GM21390 (cell line): ENCODE data around the gene CLINT1.
"Not testable (repeated sequence)": the region's sequence is repeated elsewhere in the genome, so short reads cannot be mapped to it uniquely, and the experiment has no call there.

Source experiments
- ATAC-seq: cut with Tn5 transposase; IDR thresholded peaks from one replicate; pipeline ENCODE4 v1.9.1; 2021; ENCODE audit not compliant: unreplicated experiment

CLINT1 gene

DNA sequence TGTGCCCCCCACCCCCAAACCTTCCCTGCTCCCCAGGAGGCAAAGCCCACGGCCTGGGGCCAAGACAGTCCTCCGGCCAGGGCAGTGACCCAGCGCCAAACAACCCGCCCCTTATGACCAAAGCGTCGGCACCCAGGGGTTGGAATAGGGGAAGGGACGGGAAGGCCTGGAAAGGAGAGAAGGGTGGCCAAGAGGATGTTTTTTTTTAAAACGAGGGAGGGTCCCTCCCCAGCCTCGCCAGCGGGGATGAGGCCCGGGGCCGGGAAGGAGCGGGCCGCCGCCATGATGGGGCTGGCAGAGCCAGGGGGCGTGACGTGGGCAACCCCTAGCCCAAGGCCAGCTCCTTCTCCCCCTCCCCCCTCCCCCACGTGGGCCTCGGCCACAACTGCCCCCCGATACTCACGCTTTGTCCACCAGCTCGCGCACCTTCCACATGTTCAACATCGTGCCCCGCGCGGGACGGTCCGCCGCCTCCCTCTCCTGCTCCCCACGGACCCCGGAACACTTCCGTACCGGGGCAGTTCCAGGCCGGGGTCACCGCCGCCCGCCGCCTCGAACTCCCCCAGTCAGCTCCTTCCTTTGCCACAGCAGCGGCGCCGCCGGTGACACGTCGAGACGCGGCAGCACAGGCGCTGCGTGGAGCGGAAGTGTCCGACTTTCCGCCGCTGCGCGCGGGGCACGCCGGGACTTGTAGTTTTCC, at the start of gene CLINT1:
CLINT1 (minus strand) TSS at position 619 of the 700 bp plus-strand sequence; CDS start at position 444, 175 bp downstream.
- ATAC-seq = peak; percentile 42

DNA sequence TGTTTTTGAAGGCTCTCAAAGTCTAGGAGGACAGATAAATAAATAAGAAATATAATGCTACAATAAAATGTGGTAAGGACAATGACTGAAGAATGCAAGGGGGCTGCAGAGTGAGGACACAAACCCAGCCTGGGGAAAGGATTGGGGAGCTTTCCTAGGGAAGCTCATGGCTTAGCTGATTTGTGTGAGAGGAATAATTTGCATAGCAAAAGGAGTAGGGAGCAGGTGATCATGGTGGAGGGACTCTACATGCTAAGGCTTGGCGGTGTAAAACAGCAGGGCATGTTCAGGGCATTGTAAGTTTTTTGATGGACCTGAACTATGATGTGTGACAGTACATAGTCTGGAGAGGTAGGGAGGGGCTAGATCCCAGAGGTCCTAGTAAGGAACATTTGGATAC, 49.5 kb upstream of the CLINT1 start:
- ATAC-seq = no peak

DNA sequence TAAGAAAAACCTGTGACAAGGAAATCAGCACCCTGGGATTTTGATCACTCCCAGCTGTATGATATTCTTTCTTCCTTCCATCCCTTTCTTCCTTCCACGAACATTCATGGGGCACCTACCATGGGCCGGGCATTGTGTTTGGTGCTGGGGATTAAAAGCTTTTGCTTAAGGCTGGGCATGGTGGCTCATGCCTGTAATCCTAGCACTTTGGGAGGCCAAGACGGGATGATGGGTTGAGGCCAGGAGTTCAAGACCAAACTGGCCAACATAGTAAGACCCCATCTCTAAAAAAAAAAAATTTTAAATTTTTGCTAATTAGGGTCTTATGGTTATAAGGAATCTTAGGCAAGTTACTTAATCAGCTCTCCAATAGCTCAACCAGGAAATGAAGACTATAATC, 48.5 kb upstream of the CLINT1 start:
- no peak for ATAC-seq

DNA sequence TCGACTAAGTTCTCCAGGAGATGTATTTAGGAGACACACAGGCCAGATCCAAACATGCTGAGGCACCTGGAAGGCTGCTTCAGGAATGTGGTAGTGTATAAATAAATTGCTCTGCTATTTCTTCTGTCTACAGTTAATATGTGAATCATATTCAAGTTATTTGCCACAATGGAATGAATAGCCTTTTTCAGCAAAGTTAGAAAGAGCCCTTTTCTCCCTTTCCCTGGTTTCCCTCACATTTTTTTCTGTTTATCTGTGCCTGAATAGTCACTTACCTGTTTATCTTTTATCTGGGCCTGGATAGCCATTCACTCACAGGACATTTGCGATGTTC, 44.1 kb upstream of the CLINT1 start:
- no peak for ATAC-seq

DNA sequence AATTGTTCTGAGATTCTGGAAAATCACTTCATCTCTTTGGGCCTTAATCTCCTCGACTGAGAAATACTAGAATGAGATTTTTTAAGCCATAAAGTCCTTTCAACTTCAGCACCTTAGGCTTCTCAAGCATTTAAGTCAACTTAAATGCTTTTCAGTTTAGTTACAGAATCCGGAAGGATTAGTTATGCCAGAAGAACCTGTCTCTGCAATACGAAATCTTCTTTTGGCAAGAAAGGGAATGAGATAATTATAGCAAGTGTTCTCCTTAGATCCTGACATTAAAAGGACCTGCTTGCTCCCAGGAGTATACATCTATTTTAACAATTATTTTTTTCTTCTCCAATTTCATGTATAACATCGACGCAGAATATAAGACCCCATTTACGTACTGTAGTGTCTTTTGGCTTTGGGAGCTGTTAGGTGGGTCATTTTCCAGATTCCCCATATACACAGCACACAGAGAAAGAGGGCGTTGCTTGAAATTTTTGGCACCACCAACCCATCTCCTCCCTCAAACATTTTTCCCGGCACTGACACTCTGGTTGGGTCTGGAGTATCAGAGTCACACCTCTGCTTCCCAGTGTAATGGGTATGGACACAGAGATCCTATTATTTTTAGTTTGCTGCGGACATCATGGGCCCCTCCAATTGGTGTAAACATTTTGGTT, 43.6 kb upstream of the CLINT1 start:
- ATAC-seq = no peak

DNA sequence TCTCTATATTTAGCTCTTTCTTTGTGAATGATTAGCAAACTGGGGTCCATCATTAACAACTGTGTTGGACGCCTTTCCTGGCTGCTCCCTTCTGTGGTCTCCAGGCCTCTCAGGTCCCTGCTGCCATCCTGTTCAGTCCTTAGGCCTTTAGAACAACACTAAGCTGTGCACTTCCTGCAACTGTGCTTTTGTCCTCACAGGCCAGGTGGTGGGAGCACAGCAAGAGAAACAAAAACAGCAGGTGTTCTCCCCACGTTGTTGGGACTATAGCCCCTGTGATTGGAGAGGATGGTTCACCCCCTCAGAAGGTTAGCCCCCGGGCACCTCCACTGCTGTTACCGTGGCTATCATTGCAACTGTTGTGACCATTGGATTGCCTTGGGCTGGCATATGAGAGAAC, 41.7 kb upstream of the CLINT1 start:
- no peak for ATAC-seq

DNA sequence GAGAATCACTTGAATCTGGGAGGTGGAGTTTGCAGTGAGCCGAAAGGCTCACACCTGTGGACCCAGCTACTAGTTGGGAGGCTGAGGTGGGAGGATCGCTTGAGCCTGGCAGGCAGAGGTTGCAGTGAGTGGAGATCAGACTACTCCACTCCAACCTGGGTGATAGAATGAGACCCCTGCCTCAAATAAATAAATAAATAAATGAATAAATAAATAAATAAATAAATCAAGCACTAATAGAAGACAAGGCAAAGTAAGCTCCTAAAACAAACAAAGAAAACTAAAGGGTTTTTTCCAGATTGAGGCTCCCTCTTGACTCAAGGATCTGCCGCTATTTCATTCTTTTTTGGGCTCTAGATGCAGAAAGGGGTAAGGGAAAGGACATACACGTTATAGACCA, 34.7 kb upstream of the CLINT1 start:
- no peak for ATAC-seq

DNA sequence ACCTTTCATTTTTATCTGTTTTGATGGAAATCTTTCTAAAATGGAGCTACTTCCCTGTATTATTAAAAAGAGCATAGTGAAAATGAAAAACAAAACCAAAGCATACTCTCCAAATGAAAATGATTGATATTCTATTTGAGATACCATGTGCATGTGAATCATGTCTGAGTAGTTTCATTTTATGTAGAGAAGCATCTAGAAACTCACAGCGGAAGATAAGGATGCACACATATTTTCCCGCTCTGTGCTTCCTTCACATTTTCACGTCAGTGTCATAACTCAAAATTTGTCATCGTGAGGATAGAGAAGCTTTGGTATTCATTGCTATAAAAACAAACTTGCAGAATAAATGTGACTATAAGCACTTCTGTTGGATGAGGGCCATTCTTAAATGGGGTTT, 34.0 kb upstream of the CLINT1 start:
- ATAC-seq = no peak

DNA sequence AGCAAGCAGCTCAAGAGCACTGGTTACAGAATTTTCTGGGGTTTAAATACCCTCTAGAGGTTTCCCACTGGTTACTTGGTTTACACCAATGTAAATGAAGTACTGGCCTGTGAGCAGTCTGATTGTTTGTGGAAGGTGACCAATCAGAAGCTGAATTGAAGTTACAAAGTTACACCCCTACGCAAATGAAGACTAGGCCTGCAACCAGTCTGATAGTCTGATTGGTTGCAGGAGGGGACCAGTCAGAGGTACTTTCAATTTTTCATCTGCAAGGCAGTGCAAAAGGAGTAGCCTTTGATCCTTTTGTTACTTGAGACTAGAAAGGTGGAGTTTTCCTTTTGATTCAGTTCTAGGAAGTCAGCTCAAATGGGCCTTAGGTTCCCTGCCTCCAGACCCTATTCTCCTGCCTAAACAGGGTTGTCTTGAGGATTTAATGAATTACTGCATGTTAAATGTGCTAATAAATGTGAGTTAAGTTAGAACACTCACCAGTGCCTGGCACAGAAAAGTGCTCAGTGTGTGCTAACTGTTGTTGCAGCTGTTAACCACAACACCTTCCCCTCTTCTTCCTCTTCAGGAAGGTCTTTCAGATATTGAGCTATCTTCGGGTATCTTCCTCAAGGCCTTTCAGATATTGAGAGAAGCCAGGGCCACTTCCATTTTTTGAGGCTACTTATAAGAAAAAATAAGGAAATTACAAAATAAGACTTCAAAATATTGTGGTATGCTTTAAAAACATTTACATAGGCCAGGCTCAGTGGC, 32.1 kb upstream of the CLINT1 start:
- ATAC-seq = no peak

DNA sequence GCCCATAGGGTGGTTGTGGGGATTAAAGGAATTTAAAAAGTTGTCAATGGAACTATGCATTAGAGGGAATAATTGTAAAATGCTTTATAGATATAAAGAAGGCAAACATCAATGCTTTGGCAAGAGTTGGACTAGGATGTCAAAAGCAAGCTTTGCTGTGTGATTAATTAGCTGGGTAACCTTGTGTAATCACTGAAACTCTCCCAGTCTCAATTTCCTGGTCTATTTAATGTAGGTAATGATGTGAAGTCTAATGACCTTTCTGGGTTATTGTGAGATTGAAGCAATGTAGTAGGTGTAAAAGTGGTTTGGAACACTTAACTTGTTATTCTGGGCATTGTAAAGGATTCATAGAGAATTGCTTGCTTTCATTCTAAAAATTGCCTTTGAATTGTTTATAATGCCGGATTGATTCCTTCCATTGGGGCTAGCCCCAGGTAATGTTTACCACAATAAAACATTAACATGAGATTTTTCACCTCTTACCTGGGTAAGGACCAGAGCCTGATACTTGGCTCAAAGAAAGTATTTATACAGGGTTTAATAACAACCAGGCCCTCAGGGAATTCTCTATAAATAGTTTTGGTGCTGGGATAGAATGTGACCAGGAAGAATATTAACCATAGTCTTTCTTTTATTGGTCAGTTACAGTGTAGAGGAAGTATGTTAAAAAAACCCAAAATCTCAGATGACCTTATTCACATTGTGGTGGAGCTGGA, 30.0 kb upstream of the CLINT1 start:
- ATAC-seq = no peak

DNA sequence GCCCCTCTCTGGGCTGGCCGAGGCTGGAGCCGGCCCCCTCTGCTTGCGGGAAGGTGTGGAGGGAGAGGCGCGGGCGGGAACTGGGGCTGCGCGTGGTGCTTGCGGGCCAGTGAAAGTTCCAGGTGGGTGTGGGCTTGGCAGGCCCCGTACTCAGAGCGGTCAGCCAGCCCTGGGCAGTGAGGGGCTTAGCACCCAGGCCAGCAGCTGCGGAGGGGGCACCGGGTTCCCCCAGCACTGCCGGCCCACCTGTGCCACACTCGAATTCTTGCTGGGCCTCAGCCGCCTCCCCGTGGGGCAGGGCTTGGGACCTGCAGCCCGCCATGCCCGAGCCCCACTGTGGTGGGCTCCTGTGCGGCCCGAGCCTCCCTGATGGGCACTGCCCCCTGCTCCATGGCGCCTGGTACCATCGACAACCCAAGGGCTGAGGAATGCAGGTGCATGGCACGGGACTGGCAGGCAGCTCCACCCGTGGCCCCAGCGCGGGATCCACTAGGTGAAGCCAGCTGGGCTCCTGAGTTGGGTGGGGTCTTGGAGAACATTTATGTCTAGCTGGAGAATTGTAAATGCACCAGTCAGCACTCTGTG, 27.9 kb upstream of the CLINT1 start:
- no peak for ATAC-seq

DNA sequence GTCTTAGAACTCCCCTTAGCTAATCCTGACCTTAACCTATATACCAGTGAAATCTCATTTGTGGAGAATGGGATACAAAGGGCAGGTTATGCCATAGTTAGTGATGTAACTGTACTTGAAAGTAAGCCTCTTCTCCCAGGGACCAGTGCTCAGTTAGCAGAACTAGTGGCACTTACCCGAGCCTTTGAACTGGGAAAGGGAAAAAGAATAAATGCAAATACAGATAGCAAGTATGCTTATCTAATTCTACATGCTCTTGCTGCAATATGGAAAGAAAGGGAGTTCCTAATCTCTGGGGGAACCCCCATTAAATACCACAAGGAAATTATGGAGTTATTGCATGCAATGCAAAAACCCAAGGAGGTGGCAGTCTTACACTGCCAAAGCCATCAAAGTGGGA, 26.1 kb upstream of the CLINT1 start:
- not testable (repeated sequence) for ATAC-seq

DNA sequence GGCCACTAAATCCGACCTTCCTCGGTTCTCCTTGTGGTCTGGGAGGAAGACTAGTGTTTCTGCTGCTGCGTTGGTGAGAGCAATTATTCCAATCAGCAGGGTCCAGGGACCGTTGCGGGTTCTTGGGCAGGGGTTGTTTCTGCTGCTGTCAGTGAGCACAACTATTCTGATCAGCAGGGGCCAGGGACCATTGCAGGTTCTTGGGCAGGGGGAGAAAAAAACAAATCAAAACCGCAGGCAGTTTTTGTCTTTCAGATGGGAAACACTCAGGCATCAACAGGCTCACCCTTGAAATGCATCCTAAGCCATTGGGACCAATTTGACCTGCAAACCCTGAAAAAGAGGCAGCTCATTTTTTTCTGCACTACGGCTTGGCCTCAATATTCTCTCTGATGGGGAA, 22.6 kb upstream of the CLINT1 start:
- not testable (repeated sequence) for ATAC-seq

DNA sequence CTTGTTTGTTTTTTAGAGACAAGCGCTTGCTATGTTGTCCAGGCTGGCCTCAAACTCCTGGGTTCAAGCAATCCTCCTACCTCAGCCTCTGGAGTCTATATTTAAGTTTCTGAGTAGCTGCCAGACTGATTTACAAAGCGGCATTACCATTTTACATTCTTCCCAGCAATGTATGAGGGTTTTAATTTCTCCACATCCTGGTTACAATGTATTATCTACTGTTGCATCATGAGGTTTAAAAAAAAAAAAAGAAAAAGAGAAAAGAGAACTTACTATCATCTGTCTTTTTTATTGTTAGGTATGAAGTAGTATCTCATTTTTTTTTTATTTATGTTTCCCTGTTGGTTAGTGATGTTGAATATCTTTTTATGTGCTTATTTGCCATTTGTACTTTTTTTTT, 18.9 kb upstream of the CLINT1 start:
- no peak for ATAC-seq

DNA sequence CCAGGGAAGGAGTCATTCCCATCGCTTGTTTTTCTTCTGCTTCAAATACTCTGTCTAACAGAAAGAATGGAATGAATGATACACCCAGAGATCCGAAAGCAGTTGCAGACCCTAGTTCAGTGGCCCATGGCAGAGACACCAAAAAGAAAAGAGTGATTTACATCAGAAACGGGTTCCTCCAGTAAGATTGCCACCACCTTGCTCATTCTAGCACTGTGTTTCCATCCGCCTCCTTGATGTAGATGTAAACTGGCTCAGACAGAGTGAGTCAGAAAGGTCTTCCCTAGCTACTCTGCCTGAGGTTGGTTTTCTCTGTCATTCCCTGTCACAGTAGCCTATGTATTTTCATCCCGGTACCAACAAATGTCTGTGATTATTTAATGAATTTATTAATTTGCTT, 15.9 kb upstream of the CLINT1 start:
- ATAC-seq = no peak

DNA sequence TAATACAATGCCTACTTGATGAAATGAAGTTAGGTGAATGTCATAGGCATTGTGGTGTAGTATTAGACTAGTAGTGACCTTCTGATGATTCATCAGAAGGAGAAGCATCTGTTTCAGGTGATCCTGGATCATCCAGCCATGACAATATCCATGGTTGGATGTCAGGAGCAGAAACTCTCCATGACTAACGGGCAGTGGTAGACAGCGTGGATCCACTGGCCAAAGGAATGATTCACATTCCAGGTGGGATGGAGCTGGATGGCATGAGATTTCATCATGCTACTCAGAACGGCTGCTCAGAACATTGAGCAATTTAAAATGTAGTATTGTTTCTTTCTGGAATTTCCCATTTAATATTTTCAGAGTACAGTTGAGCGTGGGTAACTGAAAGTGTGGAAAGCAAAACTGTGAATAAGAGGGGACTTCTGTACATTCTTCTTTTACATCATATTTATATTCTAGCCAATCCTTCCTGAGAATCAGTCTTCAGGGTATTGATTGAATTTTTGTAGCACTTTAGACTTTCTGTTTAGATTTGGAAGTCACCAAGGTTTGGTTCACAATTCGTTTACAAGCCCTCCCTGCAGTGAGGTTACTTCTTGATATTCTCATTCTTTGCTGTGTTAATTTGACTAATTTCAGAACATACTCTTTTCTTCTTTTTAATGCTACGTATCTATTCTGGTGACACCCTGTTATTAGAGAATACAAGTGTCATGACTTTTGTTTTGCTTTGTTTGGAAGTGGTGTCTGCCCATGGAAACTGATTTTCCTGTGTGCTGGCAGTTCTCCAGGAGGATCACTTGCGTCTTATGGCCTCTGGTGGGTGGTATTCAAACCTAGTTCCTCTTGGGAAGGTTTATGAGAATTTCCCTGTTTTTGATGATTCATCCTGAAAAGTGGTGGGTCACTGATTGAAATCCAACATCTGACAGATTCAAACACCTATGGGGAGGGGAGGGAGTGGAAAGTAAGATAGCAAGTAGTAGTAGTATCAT, 12.2 kb upstream of the CLINT1 start:
- no peak for ATAC-seq

DNA sequence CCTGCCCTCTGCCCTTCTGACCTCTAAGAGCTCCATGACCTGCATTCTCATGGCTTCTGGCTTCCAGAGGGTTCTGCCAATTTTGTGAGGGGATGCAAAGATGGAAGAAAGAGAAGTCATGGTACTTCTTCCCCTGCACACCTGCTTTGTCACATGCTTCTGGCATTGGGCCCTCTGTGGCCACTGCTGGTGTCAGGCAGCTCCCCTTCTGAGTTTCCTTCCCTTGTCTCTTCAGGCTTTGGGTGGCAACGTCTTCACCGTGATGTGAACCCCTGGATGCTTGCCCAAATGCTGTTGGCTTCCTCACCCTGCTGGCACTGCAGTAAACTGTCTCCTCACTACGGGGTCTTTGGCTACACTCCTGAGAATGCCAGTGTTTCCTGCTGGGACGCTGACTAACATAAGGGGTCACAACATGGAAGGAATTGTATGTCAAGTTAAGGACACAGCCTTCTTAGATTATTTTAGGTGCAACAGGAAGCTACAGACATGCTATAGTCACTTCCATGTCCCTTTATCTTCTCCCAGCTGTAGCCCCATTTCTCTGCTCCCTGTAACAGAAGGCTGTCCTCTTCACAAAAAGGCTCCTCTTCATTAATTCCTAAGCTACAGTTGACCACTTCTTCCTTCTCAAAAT, 8.9 kb upstream of the CLINT1 start:
- ATAC-seq = no peak

DNA sequence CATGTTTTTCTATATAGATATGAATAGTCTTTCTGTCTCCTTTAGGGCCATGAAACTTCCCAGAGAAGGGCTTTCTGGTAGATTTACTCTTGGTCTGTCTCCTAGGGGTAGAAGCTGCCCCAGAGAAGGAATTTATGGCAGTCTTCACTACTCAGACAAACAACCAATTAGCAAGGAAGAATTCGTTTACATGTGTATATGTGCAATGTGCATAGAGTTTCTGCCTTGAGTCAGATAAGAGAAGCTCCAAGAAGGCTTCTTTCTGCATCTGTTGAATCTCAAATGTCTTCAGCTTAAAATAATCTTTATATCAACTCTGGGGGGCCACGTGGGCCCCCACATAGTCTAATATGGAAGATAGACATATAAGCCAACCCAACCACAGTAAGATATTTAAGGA, 7.6 kb upstream of the CLINT1 start:
- ATAC-seq = no peak

DNA sequence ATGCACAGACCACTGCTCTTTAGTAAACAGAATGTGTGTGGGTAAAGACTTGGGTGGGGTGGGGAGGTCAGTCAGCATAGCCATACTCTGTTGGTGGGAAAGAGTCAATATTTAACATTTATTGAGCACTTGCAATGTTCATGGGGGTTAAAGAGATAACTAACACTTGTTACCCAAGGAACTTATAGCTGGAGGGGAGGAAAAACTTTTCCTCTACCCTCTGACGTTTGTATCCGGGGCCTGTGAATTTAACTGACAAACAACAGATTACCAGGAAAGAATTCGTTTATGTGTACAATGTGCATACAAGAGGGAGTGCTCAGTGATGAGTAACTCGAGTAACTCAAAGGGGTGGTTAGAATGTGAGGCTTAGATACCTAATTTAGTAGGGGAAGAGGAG, 6.8 kb upstream of the CLINT1 start:
- no peak for ATAC-seq

DNA sequence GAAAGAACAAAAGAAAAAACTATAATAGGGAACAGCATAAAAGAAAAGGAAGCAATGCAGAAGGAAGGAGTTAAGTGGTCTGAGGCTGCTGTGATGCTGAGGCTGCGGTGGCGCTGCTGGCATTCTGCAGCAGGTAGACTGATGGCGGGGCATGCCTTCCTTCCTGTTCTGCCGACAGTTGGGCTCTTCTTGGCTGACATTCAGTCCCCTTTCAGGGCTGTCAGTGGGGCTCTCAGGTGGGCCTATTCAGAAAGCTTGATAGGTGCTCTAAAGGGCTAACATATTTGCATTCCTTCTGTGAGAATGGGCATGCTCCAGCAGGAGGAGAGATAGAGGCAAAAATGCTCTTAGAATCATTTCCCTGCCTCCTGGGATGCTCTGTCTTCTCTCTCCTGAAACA, 5.1 kb upstream of the CLINT1 start:
- ATAC-seq = no peak
